ENCODE results near the gene FAM185A. TPM values are rescaled to one million over a fixed set of nuclear protein-coding genes. Genes with fewer than 3 reads are reported as not detected.

The FAM185A gene
- total RNA-seq, 2 donors from 2014 or later, result 8.7 to 11.3 TPM

GRCh38 chr7:102810916-102811315, 62.1 kb downstream of the FAM185A start:
- no peaks in the 10 kb centered on the region for H3K9me3 Mint-ChIP-seq
- peaks cover 11% of the 10 kb centered on the region for H3K36me3 Mint-ChIP-seq (ENCODE audit: low read depth)
- no peak overlapping the region for H3K4me3 Mint-ChIP-seq
- H3K4me1 Mint-ChIP-seq, result peaks cover 15% of the 10 kb centered on the region
- H3K27ac Mint-ChIP-seq, result no peak overlapping the region
- ATAC-seq (replicated peaks), result no peak
- H3K27me3 Mint-ChIP-seq, result no peaks in the 10 kb centered on the region

- Mint-ChIP-seq H3K36me3 (ENCODE audit: low read depth) (peaks cover 11% of the 10 kb centered on the region), H3K4me3 (no peak overlapping the region), H3K9me3 (no peaks in the 10 kb centered on the region), H3K4me1 (peaks cover 15% of the 10 kb centered on the region), H3K27me3 (no peaks in the 10 kb centered on the region), H3K27ac (no peak overlapping the region)
- ATAC-seq (replicated peaks), result no peak
Observed at GRCh38 chr7:102811942-102812678, 63.3 kb downstream of the FAM185A start.

GRCh38 chr7:102813191-102814024, 64.6 kb downstream of the FAM185A start:
- H3K4me3 Mint-ChIP-seq, result peak overlapping the region; percentile 33
- no peaks in the 10 kb centered on the region for H3K27me3 Mint-ChIP-seq
- peaks cover 15% of the 10 kb centered on the region for H3K4me1 Mint-ChIP-seq
- no peaks in the 10 kb centered on the region for H3K9me3 Mint-ChIP-seq
- peak; percentile 51 for ATAC-seq (replicated peaks)
- peak overlapping the region; percentile 77 for H3K27ac Mint-ChIP-seq
- H3K36me3 Mint-ChIP-seq (ENCODE audit: low read depth), result peaks cover 11% of the 10 kb centered on the region

- no peaks in the 10 kb centered on the region for H3K9me3 Mint-ChIP-seq
- peaks cover 11% of the 10 kb centered on the region for H3K36me3 Mint-ChIP-seq (ENCODE audit: low read depth)
- peak overlapping the region; percentile 33 for H3K4me3 Mint-ChIP-seq
- no peaks in the 10 kb centered on the region for H3K27me3 Mint-ChIP-seq
- peak overlapping the region; percentile 77 for H3K27ac Mint-ChIP-seq
- peak; percentile 97 for ATAC-seq (replicated peaks)
- peaks cover 15% of the 10 kb centered on the region for H3K4me1 Mint-ChIP-seq
Observed at GRCh38 chr7:102814025-102814471, 65.2 kb downstream of the FAM185A start.

GRCh38 chr7:102817616-102818573, 69.1 kb downstream of the FAM185A start:
- no peaks in the 10 kb centered on the region for H3K27me3 Mint-ChIP-seq
- peaks cover 12% of the 10 kb centered on the region for H3K36me3 Mint-ChIP-seq (ENCODE audit: low read depth)
- peaks cover 15% of the 10 kb centered on the region for H3K4me1 Mint-ChIP-seq
- ATAC-seq (replicated peaks), result no peak
- H3K9me3 Mint-ChIP-seq, result no peaks in the 10 kb centered on the region
- H3K27ac Mint-ChIP-seq, result no peak overlapping the region
- no peak overlapping the region for H3K4me3 Mint-ChIP-seq

GRCh38 chr7:102819151-102819550, 70.4 kb downstream of the FAM185A start:
- no peak overlapping the region for H3K27ac Mint-ChIP-seq
- H3K36me3 Mint-ChIP-seq (ENCODE audit: low read depth), result peaks cover 7% of the 10 kb centered on the region
- peaks cover 3% of the 10 kb centered on the region for H3K4me1 Mint-ChIP-seq
- ATAC-seq (replicated peaks), result no peak
- no peaks in the 10 kb centered on the region for H3K27me3 Mint-ChIP-seq
- H3K4me3 Mint-ChIP-seq, result no peak overlapping the region
- no peaks in the 10 kb centered on the region for H3K9me3 Mint-ChIP-seq

GRCh38 chr7:102821994-102822747, 73.4 kb downstream of the FAM185A start:
- Mint-ChIP-seq H3K4me1 (no peaks in the 10 kb centered on the region), H3K9me3 (no peaks in the 10 kb centered on the region), H3K36me3 (ENCODE audit: low read depth) (peaks cover 9% of the 10 kb centered on the region), H3K27ac (no peak overlapping the region), H3K27me3 (no peaks in the 10 kb centered on the region), H3K4me3 (no peak overlapping the region)
- ATAC-seq (replicated peaks), result no peak

GRCh38 chr7:102823390-102824119, 74.8 kb downstream of the FAM185A start:
- Mint-ChIP-seq H3K36me3 (ENCODE audit: low read depth) (peaks cover 22% of the 10 kb centered on the region), H3K27ac (no peak overlapping the region), H3K27me3 (no peaks in the 10 kb centered on the region), H3K9me3 (no peaks in the 10 kb centered on the region), H3K4me1 (no peaks in the 10 kb centered on the region), H3K4me3 (no peak overlapping the region)
- ATAC-seq (replicated peaks), result no peak

- H3K4me1 Mint-ChIP-seq, result no peaks in the 10 kb centered on the region
- H3K27me3 Mint-ChIP-seq, result no peaks in the 10 kb centered on the region
- H3K4me3 Mint-ChIP-seq, result no peak overlapping the region
- no peak for ATAC-seq (replicated peaks)
- H3K9me3 Mint-ChIP-seq, result no peaks in the 10 kb centered on the region
- H3K36me3 Mint-ChIP-seq (ENCODE audit: low read depth), result peaks cover 36% of the 10 kb centered on the region
- no peak overlapping the region for H3K27ac Mint-ChIP-seq
Observed at GRCh38 chr7:102828286-102828685, 79.5 kb downstream of the FAM185A start.

GRCh38 chr7:102829075-102829474, 80.3 kb downstream of the FAM185A start:
- H3K4me3 Mint-ChIP-seq, result no peak overlapping the region
- ATAC-seq (replicated peaks), result no peak
- no peak overlapping the region for H3K27ac Mint-ChIP-seq
- H3K4me1 Mint-ChIP-seq, result no peaks in the 10 kb centered on the region
- H3K9me3 Mint-ChIP-seq, result no peaks in the 10 kb centered on the region
- no peaks in the 10 kb centered on the region for H3K27me3 Mint-ChIP-seq
- peaks cover 36% of the 10 kb centered on the region for H3K36me3 Mint-ChIP-seq (ENCODE audit: low read depth)

- no peaks in the 10 kb centered on the region for H3K9me3 Mint-ChIP-seq
- no peak overlapping the region for H3K4me3 Mint-ChIP-seq
- H3K36me3 Mint-ChIP-seq (ENCODE audit: low read depth), result peaks cover 36% of the 10 kb centered on the region
- no peak for ATAC-seq (replicated peaks)
- H3K27ac Mint-ChIP-seq, result no peak overlapping the region
- H3K27me3 Mint-ChIP-seq, result no peaks in the 10 kb centered on the region
- peaks cover 4% of the 10 kb centered on the region for H3K4me1 Mint-ChIP-seq
Observed at GRCh38 chr7:102830197-102830596, 81.4 kb downstream of the FAM185A start.

GRCh38 chr7:102832674-102833073, 83.9 kb downstream of the FAM185A start:
- Mint-ChIP-seq H3K9me3 (no peaks in the 10 kb centered on the region), H3K36me3 (ENCODE audit: low read depth) (peaks cover 36% of the 10 kb centered on the region), H3K27ac (no peak overlapping the region), H3K4me3 (no peak overlapping the region), H3K4me1 (peaks cover 5% of the 10 kb centered on the region), H3K27me3 (no peaks in the 10 kb centered on the region)
- no peak for ATAC-seq (replicated peaks)

- Mint-ChIP-seq H3K4me3 (no peak overlapping the region), H3K27me3 (no peaks in the 10 kb centered on the region), H3K4me1 (peaks cover 5% of the 10 kb centered on the region), H3K27ac (no peak overlapping the region), H3K36me3 (ENCODE audit: low read depth) (peaks cover 29% of the 10 kb centered on the region), H3K9me3 (no peaks in the 10 kb centered on the region)
- ATAC-seq (replicated peaks), result no peak
Observed at GRCh38 chr7:102833343-102833742, 84.5 kb downstream of the FAM185A start.

All from activated T-helper 17 cell treated with anti-CD3 and anti-CD28 coated beads, Interleukin-2, amount 50 U/mL, for 72 hours (primary cell).